NCI-H460 (cell line): ENCODE data around the gene PRODH2. TPM values are rescaled to one million over a fixed set of nuclear protein-coding genes. Genes with fewer than 3 reads are reported as not detected.

Source experiments
- DNase-seq: peaks from one replicate; pipeline ENCODE4 v3.0.0-alpha.2; 2016; ENCODE audit warnings: low read depth; ENCODE audit errors: extremely low read depth
- polyA plus RNA-seq: library from polyadenylated mRNA; depleted of rRNA; stranded (reverse); fragments of >200 nt; gene quantifications from 2 replicates; pipeline ENCODE4 v1.2.3, GENCODE V29; 2014; cell fraction: nucleus; rRNA removed
- total RNA-seq: library from RNA; depleted of rRNA; stranded (reverse); fragments of >200 nt; shearing (Covaris generic); gene quantifications from 2 replicates; pipeline ENCODE4 v1.2.3, GENCODE V29; 2014; rRNA removed

PRODH2 gene
- total RNA-seq = not detected in 2 replicates
- polyA plus RNA-seq = not detected in 2 replicates

GRCh38 chr19:35812220-35813042 is at the start of gene PRODH2:
PRODH2 (minus strand) TSS chr19:35812845; CDS start chr19:35812805, 40 bp downstream.
- DNase-seq = no peak

DNA sequence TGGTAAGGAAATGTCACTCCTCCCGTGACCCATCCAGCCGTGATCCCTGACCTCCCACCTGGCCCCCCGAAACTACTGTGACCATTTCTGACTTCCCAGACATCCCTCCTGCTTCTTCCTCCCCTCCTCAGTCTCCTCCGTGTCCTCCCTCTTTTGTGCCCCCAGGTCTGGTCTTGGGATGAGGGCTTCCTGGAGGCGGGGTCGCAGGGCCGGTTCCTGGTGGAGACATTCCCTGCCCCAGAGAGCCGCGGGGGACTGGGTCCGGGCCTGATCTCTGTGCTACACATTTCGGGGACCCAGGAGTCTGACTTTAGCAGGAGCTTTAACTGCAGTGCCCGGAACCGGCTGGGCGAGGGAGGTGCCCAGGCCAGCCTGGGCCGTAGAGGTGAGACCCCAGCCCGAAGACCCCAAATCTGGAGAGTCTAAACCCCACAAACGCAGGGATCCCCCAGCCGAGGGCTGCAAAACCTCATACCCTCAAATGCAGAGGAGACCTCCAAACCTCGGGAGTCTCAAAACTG is 49.1 kb upstream of the PRODH2 start:
- no peak for DNase-seq

GRCh38 chr19:35860818-35861639 is 48.4 kb upstream of the PRODH2 start:
- DNase-seq = no peak

GRCh38 chr19:35860436-35860817 is 47.8 kb upstream of the PRODH2 start:
- DNase-seq = no peak

- no peak for DNase-seq
These were observed 46.8 kb upstream of the PRODH2 start for GRCh38 chr19:35859414-35859813.

GRCh38 chr19:35858311-35858710 is 45.7 kb upstream of the PRODH2 start:
- no peak for DNase-seq

GRCh38 chr19:35856546-35857149 is 44.0 kb upstream of the PRODH2 start, which contains the start of gene KIRREL2:
KIRREL2 (plus strand) TSS chr19:35856911; CDS start chr19:35857120, 209 bp downstream.
- DNase-seq = no peak

DNA sequence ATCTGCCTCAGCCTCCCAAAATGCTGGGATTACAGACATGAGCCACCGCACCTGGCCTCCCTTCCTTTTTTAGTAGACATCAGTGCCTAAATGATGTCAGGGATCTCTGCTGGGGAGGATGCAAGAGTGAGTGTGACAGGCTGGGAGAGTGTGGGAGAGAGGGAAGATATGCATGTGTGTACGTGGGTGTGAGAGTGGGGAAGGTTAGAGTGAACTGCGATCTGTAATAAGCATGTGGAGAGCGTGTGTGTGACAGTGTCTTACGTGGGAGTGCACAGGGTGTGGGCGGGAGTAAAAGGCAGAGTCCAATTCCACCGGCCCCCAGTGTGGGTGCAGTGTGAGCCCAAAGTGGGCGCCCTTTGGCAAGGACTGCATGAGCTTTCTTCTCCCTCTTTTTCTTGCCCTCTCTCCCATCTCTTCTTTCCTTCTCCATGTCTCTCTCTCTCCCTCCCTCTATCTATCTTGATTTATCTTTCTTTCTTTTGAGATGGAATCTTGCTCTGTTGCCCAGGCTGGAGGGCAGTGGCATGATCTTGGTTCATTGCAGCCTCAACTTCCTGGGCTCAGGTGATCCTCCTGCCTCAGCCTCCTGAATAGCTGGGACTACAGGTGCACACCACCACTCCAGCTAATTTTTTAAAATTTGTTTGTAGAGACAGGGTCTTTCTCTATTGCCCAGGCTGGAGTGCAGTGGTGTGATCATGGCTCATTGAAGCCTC is 40.6 kb upstream of the PRODH2 start:
- no peak for DNase-seq

- DNase-seq = no peak
These were observed 39.6 kb upstream of the PRODH2 start, which contains the start of gene NPHS1 for GRCh38 chr19:35852029-35852780. NPHS1 (minus strand) TSS chr19:35852504; CDS start chr19:35851837, 667 bp downstream.

DNA sequence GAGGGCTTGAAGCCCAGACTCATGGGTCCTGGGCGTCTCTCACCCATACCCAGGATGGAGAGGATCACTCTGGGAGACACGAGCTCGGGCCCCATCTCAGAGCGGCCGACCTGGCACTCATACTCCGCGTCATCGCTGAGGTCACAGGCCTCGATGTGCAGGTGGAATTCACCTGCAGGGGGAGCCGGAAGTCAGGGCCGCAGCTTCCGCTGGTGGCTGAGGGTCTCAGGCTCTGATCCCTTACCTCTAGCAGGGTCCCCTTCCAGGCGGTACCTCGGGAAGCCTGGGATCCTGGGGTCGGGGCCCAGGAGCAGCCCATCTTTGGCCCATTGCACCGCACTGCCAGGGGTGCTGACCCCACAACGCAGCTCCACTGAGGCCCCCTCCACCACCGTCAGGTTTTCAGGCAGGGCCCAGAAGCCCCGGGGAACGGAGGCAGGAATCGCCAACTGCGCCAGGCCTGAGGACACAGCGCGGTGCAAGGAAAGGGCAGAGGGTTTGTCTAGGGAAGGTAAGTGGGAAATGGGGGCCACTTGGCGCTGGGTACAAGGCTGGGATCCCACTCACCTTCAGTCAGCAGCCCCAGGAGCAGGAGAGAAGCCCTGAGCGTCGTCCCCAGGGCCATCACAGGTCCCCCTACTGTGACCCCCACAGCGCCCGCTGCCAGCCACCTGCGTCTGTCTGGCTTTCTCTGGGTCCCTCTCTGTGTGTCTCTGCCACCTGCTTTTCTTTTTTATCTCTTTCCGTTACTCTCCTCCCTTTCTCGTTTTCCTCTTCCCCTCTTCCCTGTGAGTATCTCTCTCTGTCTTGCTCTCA is 38.8 kb upstream of the PRODH2 start:
- DNase-seq = no peak

GRCh38 chr19:35848919-35849505 is 36.4 kb upstream of the PRODH2 start:
- DNase-seq = no peak

DNA sequence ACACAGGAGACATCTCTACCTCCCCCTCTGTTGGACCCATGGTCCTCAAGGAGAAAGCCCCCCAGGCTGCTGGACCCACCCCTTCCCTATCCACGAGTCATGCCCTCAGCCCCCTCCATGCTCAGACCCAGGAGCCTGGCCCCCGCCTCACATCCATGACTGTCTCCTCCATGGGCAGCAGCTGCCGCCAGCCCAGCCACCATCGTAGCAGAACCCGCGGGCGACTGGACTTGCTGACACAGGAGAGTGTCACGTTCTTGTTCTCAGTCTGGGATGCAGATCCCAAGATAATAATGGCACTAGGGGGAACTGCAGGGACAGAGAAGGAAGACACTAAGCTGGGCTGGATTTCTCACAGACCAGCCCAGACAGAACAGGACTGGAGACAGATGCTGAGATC is 35.8 kb upstream of the PRODH2 start:
- DNase-seq = no peak

DNA sequence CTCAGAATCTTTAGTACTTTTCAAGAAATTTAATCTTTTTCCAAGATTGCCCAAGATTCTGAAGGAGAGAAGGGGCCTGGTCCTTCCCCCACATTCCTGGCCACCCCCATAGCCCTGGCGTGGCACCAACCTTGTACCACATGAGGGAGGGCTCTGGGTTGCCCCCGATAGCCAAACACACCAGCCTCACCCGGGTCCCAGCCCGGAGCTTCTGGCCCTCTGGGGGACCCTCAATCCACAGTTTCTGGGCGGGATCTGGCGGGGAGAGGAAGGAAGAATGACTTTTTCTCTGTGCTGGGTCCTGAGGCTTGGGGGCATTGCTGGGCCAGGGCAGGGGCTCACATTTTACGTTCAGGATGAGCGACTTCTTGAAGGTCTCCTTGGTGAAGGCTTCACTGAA is 35.3 kb upstream of the PRODH2 start:
- no peak for DNase-seq

GRCh38 chr19:35846038-35846668 is 33.5 kb upstream of the PRODH2 start:
- no peak for DNase-seq

DNA sequence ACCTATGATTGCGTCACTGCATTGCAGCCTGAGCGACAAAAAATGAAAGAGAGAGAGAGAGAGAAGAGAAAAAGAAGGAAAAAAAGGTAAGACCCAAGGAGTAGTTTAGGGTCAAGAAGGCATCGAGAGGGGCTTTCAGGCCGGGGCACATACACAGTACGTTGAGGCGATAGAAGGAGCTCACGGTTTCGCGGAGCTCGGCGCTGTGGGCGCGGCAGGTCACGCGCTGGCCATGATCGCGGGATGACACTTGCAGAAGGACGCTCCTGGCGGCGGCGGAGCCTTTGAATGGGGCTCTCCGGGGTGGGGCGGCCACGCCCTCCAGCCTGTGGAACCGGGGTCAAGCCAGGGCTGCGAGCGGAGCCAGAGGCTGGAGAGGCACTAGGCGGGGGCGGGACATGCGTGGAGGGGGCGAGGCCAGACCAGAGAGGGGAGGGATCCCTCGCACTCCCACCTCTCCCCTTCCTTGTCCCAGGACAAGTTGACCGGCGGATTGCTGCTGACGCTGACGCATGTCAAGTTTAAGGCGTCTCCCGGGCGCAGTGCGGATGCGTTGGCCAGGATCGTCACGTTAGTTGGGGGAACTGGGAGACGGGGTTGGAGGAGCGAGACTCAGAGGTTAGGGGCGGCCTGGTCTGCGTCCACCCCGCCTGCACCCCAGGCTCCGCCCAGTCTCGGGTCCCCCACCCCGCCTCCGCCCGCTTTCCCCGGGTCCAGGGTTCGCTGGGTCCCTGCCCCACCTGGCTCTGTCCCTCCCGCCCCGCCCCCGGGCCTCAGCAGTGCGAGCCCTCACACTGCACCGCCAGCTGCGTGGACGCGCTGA is 32.8 kb upstream of the PRODH2 start:
- DNase-seq = no peak

DNA sequence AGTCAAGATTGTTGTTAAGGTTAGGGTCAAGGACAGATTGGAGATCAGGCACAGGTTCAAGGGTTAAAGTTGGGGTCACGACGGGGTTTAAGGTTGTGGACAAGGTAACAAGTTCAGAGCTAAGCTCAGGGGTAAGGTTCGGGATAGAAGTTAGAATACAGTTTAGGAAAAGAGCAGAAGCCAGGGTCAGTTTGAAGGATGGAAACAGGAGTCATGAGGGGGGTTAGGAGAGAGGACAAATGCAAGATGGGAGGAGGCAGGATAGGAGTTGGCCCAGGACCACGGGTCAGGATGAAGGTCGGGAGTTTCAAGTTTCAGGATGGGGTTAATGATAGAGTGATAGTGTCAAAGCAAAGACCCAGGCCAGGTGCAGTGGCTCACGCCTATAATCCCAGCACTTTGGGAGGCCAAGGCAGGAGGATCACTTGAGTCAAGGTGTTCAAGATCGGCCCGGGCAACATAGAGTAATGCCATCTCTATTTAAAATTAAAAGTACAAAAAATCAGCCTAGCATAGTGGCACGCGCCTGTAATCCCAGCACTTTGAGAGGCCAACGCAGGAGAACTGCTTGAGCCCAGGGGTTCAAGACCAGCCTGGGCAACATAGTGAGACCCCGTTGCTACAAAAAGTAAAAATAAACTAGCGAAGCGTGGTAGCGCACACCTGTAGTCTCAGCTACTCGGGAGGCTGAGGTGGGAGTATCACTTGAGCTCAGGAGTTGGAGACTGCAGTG is 32.0 kb upstream of the PRODH2 start:
- no peak for DNase-seq
